Stimulated activated naive CD4-positive, alpha-beta T cell treated with Interleukin-2 at 50 U/mL for 16 hours (primary cell): ENCODE data around the gene OR8H1.

Experiments
- DNase-seq: peaks from one replicate; lab custom pipeline; 2025; lab: John Stamatoyannopoulos, UW

Gene OR8H1, protein sequence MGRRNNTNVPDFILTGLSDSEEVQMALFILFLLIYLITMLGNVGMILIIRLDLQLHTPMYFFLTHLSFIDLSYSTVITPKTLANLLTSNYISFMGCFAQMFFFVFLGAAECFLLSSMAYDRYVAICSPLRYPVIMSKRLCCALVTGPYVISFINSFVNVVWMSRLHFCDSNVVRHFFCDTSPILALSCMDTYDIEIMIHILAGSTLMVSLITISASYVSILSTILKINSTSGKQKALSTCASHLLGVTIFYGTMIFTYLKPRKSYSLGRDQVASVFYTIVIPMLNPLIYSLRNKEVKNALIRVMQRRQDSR

DNA sequence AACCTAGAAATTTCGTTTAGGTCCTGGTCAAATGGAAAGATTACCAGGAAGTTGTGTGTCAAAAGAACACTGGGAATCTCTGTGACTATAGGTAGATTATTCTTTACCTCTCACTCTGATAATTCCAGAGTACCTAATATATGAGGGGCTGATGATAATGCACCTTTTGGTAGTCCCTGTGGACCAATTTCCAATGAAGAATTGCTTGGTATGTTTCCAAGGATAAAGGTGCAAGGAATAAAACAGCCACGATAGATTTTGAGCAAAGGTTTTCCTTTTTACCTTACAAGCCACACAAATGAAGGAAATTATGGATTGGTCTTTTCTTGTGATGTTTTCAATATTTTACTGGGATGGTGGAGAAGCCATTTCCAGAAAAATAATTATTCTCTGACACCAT, at the start of gene OR8H1:
Gene OR8H1 (minus strand): TSS at position 101 of the 400 bp plus-strand sequence. CDS start 1,192 bp downstream, outside the sequence.
- DNase-seq, result no peak

DNA sequence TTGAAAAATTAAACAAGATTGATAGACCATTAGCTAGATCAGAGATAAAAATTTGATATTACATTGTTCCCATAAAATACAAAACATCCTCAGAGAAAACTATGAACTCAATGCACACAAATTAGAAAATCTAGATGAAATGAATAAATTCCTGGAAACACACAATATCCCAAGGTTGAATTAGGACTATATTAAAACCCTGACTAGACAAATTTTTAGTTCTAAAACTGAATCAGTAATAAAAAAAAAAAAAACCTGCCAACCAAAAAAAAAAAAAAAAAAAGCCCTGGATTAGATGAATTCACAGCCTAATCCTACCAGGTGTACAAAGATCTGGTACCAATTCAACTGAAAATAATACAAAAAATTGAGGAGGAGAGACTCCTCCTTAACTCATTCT, 48.2 kb upstream of the OR8H1 start:
- no peak for DNase-seq

DNA sequence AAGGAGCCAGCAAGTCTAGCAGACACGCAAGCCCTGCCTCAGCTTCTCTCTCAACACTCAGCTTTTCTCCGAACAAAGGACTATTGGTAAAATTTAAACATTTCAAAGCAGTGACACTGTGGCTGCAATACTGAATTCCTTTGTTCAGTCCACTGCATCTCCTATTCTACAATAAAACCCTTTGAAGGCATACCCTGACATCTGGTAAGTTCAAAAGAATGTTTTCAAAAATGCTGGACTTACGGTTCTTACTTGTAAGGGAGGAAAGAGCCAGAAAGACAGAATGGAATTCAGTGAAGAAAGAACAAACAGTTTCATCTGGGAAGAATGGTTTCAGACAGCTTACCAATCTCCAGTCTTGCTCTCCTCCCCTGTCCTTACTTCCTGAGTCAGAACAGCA, 41.1 kb upstream of the OR8H1 start:
- no peak for DNase-seq

DNA sequence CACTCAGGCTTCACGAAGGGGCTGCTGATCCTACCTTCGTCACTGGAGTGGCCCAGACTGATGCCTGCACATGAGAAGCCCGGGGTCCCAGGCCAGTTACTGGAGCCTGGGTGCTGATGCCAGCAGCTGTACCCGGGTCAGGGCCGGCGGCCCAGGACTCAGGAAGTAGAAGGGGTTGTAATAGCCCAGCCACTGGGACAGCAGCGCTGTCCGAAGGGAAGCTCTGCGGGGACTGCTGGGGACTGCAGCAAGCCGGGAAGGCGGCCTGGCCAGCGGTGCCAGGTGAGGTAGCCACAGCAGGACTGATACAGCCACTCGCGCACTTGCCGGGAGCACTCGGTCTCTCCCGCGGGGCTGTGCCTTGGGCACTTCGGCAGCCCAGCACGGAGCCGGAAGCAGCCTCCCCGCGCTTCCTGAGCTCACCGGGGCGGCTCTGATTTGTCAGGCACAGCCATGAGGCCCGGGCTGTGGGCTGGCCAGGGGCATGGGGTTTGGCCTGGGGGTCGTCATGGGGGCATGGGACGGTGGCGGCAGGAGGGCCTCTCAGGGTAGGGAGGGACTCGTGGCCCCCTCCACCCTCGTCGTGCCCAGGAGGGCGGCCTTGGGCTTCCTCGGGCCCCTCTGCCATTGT, 39.9 kb upstream of the OR8H1 start:
- no peak for DNase-seq

- no peak for DNase-seq
Measured at GRCh38 chr11:56314844-56315243, 22.8 kb upstream of the OR8H1 start, which contains the start of gene OR8K3. TSS of gene OR8K3 (plus strand) at chr11:56315144. CDS start at chr11:56318307, 3,163 bp downstream.

DNA sequence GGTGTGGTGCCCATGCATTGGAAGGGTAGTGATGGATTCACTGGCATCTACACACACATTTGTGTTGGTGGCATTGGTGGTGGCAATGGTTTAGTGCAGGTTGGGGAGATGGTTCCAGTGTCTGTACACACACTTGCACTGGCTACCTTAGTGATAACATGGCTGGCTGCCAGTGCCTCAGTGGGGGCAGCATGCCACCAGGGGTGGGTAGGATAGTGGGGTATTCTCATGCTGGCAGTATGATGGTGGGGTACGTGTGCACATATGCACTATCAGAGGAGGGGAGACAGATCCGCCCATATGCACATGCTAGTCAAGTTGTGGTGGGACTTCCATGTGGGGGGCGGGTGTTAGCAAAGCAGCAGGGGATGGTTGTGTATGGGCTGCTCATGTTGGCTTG, 15.8 kb upstream of the OR8H1 start:
- DNase-seq, result no peak

DNA sequence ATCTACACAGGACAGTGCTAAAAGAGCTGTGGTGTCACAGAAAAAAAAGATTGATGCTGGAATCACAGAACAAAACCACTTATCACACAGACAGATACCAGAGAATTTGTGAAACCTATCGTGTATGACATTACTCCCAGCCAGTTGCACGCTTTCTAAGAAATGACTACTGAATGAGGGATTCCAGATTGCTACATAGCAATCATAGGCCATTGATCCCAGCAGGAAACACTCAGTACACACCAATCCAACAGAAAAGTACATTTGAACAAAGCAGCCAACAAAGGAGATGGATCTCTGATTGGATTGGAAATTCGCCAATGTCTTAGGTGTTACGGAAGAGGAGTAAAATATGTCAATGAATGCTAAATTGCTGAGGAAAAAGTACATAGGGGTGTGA, 4.8 kb upstream of the OR8H1 start:
- DNase-seq, result no peak

GRCh38 chr11:56273854-56274253, 18.2 kb downstream of the OR8H1 start, which contains the start of gene OR5T1:
TSS of gene OR5T1 (plus strand) at chr11:56274154. CDS start at chr11:56275639, 1,485 bp downstream.
- DNase-seq, result no peak

DNA sequence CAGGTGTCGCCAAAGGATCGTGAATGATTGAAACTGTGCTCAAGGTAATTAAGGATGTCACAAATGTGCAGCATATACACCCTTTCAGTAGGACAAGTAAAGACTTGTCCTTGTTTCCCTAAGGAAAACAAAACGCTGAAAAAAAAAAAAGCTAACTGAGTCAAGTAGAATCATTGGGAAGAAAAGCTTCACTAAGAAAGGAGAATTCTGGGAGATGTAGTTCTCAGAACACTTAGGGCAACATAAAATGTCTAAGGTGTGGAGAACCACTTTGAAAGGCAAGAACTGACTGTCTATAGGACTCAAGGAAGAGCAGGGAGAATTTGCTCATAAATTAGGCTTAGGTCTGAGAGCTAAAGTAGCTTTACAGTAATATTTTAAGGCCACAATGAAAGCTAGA, 21.0 kb downstream of the OR8H1 start:
- DNase-seq, result no peak

GRCh38 chr11:56251954-56252353, 40.1 kb downstream of the OR8H1 start, which contains the start of gene OR5T3:
TSS of gene OR5T3 (plus strand) at chr11:56252254. CDS start at chr11:56252254, 0 bp downstream.
- no peak for DNase-seq
